DMS 273 treated with DMSO at 0.1 percent for 48 hours (cell line): Measurements from ENCODE around the gene RPAP3.

ENCODE experiments used
- DNase-seq: peaks from one replicate; lab custom pipeline; 2025; lab: John Stamatoyannopoulos, UW

RPAP3 gene

GRCh38 chr12:47743311-47743860 lies 37.6 kb upstream of the RPAP3 start:
- no peak for DNase-seq

DNA sequence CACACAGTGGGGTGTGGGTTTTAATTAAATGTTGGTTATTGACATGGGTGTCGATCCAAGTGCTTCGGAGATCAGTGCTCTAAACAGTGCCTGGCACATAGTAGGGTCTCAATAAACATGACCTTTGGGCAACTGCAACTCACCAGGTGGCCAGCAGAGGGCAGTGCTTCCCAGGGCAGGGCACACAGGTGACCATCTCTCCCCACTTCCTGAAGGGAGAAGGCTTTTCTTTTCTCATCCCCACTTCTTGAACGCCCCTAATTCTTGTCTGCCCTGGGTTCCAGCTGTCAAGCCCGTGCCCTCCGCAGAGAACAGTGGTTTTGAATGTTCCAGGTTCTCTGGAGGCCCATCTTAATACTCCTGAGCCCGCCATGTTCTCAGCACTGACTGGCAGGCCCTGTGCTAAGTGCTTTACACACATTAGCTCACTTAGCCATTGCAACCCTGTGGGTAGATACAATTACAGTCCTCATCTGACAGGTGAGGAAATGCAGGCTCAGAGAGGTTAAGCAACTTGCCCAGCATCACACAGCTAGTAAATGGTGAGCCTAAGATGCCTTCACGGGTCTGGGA lies 36.5 kb upstream of the RPAP3 start:
- no peak for DNase-seq

DNA sequence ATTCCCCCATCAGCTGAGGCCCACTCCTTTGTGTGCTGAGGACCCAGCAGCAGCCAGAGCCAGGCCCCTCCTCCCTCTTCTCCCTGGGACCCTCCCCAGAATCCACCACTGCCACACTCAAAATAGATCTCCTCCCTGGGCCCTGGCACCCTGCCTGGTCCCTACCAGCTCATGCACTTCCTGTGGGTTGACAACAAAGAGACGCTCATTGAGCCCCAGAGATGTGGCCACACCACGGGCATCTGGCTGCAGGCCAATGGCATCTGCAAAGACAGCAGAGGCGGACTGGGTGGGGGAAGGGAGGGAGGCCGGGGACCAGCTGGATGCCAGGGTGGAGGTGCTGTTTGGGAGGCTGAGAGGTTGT lies 35.5 kb upstream of the RPAP3 start:
- no peak for DNase-seq

DNA sequence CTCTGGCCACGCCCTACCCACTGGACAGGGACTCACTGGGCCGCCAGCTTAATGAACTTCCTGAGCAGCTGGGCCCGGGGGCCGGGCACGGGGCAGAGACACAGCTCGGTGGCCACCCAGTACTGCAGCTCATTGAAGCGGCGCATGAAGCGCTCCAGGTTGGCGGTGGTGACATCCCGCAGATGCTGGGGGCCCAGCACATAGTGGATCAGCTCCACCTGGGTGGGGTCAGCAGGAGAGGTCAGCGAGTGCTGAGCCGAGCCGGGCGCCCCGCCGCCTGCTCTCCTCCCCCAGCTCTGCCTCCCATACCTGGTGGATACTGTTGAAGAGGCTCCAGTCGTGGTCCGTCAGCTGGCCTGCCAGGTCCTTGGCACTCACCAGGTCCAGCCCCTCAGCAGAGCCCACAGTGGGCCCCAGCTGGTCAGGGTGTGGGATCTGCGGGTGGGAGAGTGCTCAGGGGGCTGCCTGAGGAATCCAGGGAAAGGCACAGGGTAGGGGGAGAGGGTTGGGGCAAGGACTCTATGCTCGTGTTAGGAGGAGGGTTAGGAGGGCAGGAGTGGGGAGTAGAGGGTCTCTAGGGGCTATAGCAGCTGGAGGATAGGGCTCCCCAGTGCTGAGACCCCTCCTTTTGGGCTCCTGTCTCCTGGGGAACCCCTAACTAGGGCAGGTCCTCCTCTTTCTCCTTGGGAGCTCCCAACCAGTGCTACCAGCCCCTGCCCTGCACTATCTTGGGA lies 34.9 kb upstream of the RPAP3 start:
- DNase-seq: no peak

DNA sequence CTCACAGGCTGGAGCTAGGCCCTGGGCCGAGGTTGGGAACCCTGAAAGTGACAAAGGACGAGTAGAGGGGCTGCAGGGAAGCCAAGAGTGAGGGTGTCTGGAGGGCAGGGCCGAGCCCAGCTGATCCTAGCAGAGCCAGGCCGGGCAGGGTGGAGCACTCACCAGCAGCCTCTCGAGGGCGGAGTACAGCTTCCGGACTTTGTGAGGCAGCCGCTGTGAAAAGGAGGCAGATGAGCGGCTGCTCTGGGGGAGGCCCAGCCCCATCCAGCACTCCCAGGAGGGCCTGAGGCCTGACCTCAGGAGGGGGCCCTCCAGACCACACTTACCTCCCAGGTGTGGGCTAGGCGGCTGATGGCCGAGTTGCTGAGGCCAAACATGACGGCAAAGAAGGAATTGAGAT lies 34.1 kb upstream of the RPAP3 start:
- no peak for DNase-seq

GRCh38 chr12:47739297-47739696 lies 33.5 kb upstream of the RPAP3 start:
- no peak for DNase-seq

DNA sequence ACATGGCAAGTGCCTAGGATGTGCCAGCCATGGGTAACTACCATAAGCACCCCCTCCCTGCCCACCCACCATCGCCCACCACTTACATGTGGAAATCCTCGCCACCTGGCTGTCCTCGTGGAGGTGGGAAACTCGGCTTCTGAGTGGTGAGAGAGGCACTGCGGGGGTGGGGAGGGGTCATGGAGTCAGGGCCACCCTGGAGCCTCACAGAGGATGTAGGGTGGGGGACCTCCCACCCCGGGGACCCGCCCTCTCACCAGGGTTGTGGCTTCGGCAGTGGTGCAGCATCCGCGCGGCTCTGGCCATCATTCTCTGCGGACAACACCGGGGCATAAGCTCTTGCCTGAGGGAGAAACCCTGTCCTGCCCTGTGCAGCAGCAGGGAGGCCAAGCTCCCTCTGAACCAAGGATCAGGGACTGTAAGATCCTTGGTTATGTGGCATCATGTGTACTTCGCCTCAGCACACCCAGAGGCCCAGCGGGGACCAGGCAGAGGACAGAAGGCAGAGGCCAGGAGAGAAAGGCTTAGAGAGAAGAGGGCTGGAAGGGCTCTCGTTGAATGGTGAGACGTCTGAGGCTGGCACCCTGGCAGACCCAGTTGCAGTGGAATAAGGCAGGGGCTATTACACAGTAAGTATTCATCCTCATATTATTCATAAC lies 32.2 kb upstream of the RPAP3 start:
- no peak for DNase-seq

DNA sequence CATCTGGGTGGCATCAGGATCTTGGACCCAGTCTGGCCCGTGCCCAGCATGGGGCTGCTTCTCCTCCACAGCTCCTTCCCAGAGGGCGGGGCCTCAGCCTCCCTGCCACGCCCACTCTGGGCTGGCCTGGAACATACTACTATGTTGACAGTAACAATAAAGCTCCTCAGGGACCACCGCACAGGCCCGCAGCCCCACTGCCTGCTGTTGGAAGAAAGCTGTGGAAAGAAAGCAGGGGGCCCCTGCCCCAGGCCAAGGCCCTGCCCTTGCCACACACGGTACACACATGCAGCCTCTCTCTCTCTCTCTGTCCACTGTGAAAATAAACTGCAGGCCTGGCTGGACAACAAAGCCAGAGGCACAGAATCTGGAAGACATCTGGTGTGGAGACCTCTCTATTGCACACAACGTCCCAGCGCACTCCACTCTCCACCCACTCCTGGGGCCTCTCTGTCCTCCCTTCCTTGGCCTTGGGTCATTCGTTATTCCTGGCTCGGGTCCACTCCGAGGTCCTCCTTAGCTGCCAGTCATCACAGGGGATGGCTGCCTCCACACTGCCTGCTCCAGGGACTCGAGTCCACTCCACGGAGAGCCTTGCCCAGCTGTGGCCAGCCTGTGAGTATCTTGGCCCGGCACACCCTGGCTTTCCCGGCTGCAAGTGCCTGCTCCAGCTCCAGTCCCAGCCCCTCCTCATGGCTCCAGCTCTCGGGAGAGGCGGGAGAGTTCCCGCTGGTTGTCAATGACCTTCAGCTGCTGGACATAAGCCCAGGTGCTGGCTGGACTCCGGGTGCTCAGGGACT lies 31.2 kb upstream of the RPAP3 start:
- DNase-seq: no peak

- no peak for DNase-seq
These were observed 30.4 kb upstream of the RPAP3 start for GRCh38 chr12:47736216-47736615.

DNA sequence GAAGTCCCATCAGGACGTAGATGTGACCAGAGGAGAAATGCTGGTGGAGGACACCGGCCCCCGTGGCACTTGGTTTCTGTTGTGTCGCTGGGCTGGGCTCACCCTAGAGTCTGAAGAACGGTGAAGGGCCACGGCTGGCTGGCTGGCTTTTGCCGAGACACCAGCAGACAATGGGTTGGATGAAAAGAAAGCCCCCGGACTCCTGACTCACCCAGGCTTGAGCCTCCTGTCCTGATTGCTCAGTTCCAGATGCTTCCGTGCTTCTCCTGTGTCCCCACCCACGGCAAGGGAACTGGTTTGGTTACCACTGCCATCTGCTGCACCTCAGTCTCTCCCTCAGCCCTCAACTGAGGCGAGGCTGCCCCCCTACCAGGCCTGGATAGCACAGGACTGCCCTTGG lies 29.8 kb upstream of the RPAP3 start:
- DNase-seq: no peak

- DNase-seq: no peak
These were observed 29.1 kb upstream of the RPAP3 start for GRCh38 chr12:47734725-47735480.

GRCh38 chr12:47733142-47733541 lies 27.3 kb upstream of the RPAP3 start:
- DNase-seq: no peak

GRCh38 chr12:47732504-47732903 lies 26.7 kb upstream of the RPAP3 start:
- no peak for DNase-seq

DNA sequence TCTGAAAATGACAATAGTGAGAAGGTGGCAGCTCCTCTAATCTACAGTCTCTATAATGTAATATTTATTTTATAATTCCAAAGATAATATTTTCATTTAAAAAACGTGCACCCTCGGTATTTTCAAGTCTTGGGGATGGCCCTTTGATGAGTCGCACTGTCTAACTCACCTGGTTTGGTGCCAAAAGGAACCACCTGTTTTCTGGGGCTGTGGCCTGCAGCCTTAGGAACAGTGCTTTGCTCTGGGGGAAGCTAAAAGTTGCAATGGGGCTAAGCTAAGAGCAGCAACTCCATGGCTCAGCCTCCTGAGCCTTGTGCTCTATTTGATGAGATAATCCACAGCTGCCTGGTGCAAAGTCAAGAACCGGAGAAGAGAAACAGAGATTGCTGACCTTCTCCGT lies 25.9 kb upstream of the RPAP3 start:
- DNase-seq: no peak

GRCh38 chr12:47730341-47730744 lies 24.5 kb upstream of the RPAP3 start:
- DNase-seq: no peak

- no peak for DNase-seq
These were observed 23.4 kb upstream of the RPAP3 start for GRCh38 chr12:47729233-47729632.

- DNase-seq: no peak
These were observed 20.1 kb upstream of the RPAP3 start for GRCh38 chr12:47725893-47726292.

- DNase-seq: no peak
These were observed 19.4 kb upstream of the RPAP3 start, which contains the start of gene ENDOU for GRCh38 chr12:47725091-47725772. Gene ENDOU (minus strand): TSS chr12:47725490. CDS start chr12:47725413, 77 bp downstream.

DNA sequence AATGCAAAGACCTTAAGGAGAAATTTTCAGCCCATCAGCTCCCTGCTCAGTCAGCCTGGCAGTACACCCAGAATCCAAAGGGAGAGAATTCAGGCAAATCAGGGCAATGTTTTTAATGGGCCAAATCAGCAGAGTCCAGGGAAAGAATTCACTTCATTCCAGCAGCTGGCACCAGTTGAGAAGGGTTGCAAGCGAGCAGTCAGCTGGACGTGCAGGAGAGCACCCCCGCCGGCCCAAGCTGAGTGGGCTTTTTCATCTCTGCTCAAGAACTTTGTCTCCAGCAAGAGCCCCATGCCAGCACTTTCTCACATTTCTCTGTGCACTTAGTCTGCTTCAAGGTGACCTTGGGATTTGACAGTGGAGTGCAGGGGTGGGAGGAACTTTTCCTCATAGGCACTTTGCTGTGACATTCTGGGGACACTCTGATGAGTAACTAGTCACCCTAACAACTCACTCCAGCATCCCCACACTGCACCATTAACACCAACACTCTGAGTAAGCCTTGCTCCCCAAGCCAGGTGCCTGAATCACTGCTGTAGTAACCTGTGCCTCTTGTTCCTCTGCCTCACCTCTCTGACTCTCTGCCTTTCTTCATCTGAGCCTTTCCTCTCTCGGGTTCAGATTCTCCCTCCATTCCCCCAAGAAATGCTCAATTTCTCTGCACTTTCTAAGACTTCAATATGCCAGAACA lies 17.3 kb upstream of the RPAP3 start:
- DNase-seq: no peak

DNA sequence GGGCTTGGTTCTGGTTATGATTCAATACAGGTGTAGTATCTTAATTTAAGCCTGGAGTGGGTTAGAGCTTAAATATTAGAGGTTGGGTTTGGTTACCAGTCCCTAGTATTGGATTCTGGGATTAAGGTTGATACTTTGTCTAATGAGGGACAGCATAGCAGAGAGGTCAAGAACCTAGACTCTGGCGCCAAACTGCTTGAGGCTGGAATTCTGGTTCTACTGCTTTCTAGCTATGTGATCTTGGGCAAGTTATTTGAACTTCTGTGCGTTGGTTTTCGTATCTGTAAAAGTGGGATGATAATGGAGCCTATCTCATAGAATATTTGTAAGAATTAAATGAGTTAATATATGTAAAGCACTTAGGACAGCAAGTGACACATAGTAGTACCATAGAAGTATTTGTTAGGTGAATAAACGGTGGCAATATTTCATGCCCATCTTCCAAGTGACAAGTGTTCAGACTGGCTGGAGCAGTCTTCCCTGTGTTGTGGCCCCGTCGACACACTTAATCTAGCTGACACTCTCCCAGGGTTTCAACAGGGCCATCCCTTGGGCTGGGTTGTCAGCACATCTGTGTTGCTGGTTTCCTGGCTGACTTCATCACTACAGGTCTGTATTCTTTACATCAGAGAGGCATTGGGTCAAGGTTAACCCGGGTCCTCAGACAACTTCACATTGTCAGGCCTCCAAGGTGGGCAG lies 16.5 kb upstream of the RPAP3 start:
- no peak for DNase-seq
